Measurements from ENCODE around the gene MYO1E. TPM values are rescaled to one million over a fixed set of nuclear protein-coding genes. Genes with fewer than 3 reads are reported as not detected.

MYO1E gene
- total and polyA plus RNA-seq, 2 of the 4 experiments (the other 2 are of a cell fraction) = 13.4 to 37.3 TPM

DNA sequence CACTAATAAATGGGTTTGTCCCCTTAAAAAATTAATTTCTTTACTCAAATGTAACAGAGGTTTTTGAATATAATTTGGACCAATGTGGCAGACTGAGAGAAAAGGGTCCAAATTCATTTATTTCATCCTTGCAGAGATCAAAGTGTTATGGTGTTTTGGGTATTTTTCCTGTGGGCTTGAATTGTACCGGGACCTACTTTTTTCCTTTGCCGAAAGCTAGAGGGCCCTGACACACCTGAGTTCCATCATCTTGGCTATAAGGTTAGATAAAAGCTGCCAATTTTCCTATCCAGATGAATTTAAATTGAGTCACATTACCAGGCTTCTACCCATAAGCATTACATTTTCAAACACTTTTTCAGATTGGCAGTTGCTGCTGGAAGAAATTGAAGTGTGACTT is 266.8 kb downstream of the MYO1E start:
- Histone ChIP-seq H2BK120ac (ENCODE audit: low read depth, low read length) (no peak overlapping the region), H4K5ac (ENCODE audit: low read depth, low read length) (no peak overlapping the region), H3K14ac (replicated peaks; ENCODE audit: low read depth, low read length) (peak overlapping the region; percentile 89), H3K18ac (ENCODE audit: low read depth, low read length) (no peak overlapping the region), H4K20me1 (ENCODE audit: insufficient read depth, low read length) (no peaks in the 10 kb centered on the region), H3K36me3 (ENCODE audit: control insufficient read depth, insufficient read depth, low read length) (no peaks in the 10 kb centered on the region; the same call in 1 of the 2 replicates), H3K4ac (ENCODE audit: low read depth, low read length) (no peak overlapping the region), H3K4me1 (ENCODE audit: control insufficient read depth, insufficient read depth, low read length) (no peaks in the 10 kb centered on the region), H3K27ac (ENCODE audit: insufficient read depth, low read length) (no peak overlapping the region; the same call in 1 of the 2 replicates), H3K23ac (ENCODE audit: low read depth, low read length) (peak overlapping the region; percentile 70), H3K79me1 (ENCODE audit: low read depth in 1 of 2, low read length in 2 of 2) (peaks cover 20 to 33% of the 10 kb centered on the region in 2 experiments), H3K56ac (ENCODE audit: extremely low read depth, insufficient read depth, low read length) (peak overlapping the region; percentile 57; the same call in 1 of the 2 replicates), H4K8ac (ENCODE audit: low read depth in 2 of 2, low read length in 2 of 2) (peak overlapping the region; percentile 67 to 79; a peak in 3 of 4 replicates), H2AK5ac (ENCODE audit: low read depth, low read length) (no peak overlapping the region), H2BK15ac (ENCODE audit: low read depth, low read length) (no peak overlapping the region), H2BK5ac (ENCODE audit: low read depth, low read length, poor library complexity, severe bottlenecking) (peak overlapping the region; percentile 19), H4K91ac (ENCODE audit: insufficient read depth, low read depth, low read length) (no peak overlapping the region), H3K27me3 (ENCODE audit: control insufficient read depth, insufficient read depth, low read length) (no peaks in the 10 kb centered on the region), H2BK20ac (ENCODE audit: low read depth, low read length) (no peak overlapping the region), H2AK9ac (replicated peaks; ENCODE audit: low read depth, low read length, poor library complexity) (no peak overlapping the region), H3K9ac (ENCODE audit: low read depth, low read length) (peak overlapping the region; percentile 45; the same call in 1 of the 2 replicates), H2AFZ (replicated peaks; ENCODE audit: low read length, poor library complexity) (no peak overlapping the region), H3K4me2 (ENCODE audit: low read depth, low read length) (peak overlapping the region; percentile 74), H3K9me3 (ENCODE audit: control insufficient read depth, insufficient read depth, low read length) (no peaks in the 10 kb centered on the region), H3K4me3 (ENCODE audit: insufficient read depth, low read depth, low read length) (peak overlapping the region; percentile 77), H3K9me1 (ENCODE audit: insufficient read depth, low read length) (no peaks in the 10 kb centered on the region)
- dilution Hi-C loops (cut with HindIII; ENCODE audit: low sequenced_read_pairs, unreplicated experiment) (no loop called here), intact Hi-C loops (cut with micrococcal nuclease) (loop anchor here (5.0 kb wide), 1 partner anchor 119 kb away; the partner anchor contains the start of gene RNF111), in situ Hi-C loops (cut with MboI; ENCODE audit: low sequenced_read_pairs) (no loop called here)
- ATAC-seq (ENCODE audit: low read depth) (no peak), DNase-seq (no peak)
- no peak for TF ChIP-seq NFE2L2 (IDR thresholded peaks at IDR 0.05; ENCODE audit: low read depth, low read length)
- no peak for TF ChIP-seq POLR2A (IDR thresholded peaks at IDR 0.05; ENCODE audit: low read depth, low read length)
- TF ChIP-seq FOS (IDR thresholded peaks at IDR 0.05; ENCODE audit: low read depth, low read length) = no peak
- no peak for TF ChIP-seq MXI1 (IDR thresholded peaks at IDR 0.05; ENCODE audit: borderline replicate concordance, low read depth, low read length)
- TF ChIP-seq CHD1 (IDR thresholded peaks at IDR 0.05; ENCODE audit: low read depth, low read length) = no peak
- no peak for TF ChIP-seq RFX5 (IDR thresholded peaks at IDR 0.05; ENCODE audit: low read depth, low read length)
- TF ChIP-seq MAFK (IDR thresholded peaks at IDR 0.05; ENCODE audit: low read depth, low read length) = no peak
- TF ChIP-seq SMC3 (IDR thresholded peaks at IDR 0.05; ENCODE audit: low read depth, low read length) = no peak
- TF ChIP-seq CEBPB (IDR thresholded peaks at IDR 0.05; ENCODE audit: low read depth, low read length) = no peak
- no peak for TF ChIP-seq BHLHE40 (IDR thresholded peaks at IDR 0.05; ENCODE audit: low read depth, low read length)
- no peak for TF ChIP-seq RAD21 (IDR thresholded peaks at IDR 0.05; ENCODE audit: low read length)
- TF ChIP-seq MAZ (IDR thresholded peaks at IDR 0.05; ENCODE audit: borderline replicate concordance, low read depth, low read length) = no peak
- TF ChIP-seq, protein P1, sequence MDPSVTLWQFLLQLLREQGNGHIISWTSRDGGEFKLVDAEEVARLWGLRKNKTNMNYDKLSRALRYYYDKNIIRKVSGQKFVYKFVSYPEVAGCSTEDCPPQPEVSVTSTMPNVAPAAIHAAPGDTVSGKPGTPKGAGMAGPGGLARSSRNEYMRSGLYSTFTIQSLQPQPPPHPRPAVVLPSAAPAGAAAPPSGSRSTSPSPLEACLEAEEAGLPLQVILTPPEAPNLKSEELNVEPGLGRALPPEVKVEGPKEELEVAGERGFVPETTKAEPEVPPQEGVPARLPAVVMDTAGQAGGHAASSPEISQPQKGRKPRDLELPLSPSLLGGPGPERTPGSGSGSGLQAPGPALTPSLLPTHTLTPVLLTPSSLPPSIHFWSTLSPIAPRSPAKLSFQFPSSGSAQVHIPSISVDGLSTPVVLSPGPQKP (IDR thresholded peaks at IDR 0.05; ENCODE audit: borderline replicate concordance, low read depth, low read length) = no peak
- TF ChIP-seq, protein P2, sequence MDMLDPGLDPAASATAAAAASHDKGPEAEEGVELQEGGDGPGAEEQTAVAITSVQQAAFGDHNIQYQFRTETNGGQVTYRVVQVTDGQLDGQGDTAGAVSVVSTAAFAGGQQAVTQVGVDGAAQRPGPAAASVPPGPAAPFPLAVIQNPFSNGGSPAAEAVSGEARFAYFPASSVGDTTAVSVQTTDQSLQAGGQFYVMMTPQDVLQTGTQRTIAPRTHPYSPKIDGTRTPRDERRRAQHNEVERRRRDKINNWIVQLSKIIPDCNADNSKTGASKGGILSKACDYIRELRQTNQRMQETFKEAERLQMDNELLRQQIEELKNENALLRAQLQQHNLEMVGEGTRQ (IDR thresholded peaks at IDR 0.05; ENCODE audit: low read depth, low read length) = no peak
- no peak for TF ChIP-seq RCOR1 (IDR thresholded peaks at IDR 0.05; ENCODE audit: insufficient replicate concordance, low read length)
- TF ChIP-seq, protein P3, sequence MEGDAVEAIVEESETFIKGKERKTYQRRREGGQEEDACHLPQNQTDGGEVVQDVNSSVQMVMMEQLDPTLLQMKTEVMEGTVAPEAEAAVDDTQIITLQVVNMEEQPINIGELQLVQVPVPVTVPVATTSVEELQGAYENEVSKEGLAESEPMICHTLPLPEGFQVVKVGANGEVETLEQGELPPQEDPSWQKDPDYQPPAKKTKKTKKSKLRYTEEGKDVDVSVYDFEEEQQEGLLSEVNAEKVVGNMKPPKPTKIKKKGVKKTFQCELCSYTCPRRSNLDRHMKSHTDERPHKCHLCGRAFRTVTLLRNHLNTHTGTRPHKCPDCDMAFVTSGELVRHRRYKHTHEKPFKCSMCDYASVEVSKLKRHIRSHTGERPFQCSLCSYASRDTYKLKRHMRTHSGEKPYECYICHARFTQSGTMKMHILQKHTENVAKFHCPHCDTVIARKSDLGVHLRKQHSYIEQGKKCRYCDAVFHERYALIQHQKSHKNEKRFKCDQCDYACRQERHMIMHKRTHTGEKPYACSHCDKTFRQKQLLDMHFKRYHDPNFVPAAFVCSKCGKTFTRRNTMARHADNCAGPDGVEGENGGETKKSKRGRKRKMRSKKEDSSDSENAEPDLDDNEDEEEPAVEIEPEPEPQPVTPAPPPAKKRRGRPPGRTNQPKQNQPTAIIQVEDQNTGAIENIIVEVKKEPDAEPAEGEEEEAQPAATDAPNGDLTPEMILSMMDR (conservative IDR thresholded peaks at IDR 0.05; ENCODE audit: low read depth, low read length) = no peak
- ChIA-PET POLR2A (ENCODE audit: unreplicated experiment) (no interaction called here), CTCF (interaction anchor here (0.6 kb wide), 1 partner anchor 278 kb away, joined by 5 read pairs; no protein-coding TSS in a partner anchor)
- no TSS peak for BruUV-seq (replicated peaks)
- WGBS, 2 experiments (ENCODE audit: extremely low coverage in 2 of 2, insufficient read length in 1 of 2) = no CpG with 5 or more reads among the region's 2 CpGs

Measured in IMR-90 (cell line).